ENCODE data around the gene MMS22L.

Gene MMS22L

DNA sequence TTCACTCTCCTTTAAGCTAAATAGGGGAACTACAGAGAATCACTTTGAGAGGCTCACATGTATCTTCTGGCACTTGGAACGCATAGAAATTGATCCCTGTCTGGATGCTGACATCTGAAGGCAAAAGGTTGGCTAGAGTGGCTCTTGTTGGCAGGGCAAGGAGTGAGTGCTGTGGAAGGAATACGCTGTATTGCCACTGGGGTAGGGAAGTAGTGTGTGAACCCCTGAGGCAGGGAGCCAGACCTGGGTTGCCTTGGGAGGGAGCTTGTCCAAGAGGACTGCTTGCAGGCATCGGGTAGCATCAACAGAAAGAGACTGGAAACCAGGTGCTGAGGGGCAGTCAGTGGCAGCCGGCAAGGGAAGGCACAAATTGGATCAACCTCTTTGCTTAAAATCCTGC, 8.9 kb upstream of the MMS22L start:
- no peak overlapping the region for H3K4me3 ChIP-seq (ENCODE audit: low read depth, low read length)
- TF ChIP-seq CTCF (IDR thresholded peaks at IDR 0.05; ENCODE audit: low read depth, low read length, missing control alignments) = no peak
- in situ Hi-C loops (cut with HindIII; ENCODE audit: low sequenced_read_pairs) = loop anchor here (5.0 kb wide), 1 partner anchor 105 kb away; no protein-coding TSS in a partner anchor
- DNase-seq (ENCODE audit: low read depth) = no peak

DNA sequence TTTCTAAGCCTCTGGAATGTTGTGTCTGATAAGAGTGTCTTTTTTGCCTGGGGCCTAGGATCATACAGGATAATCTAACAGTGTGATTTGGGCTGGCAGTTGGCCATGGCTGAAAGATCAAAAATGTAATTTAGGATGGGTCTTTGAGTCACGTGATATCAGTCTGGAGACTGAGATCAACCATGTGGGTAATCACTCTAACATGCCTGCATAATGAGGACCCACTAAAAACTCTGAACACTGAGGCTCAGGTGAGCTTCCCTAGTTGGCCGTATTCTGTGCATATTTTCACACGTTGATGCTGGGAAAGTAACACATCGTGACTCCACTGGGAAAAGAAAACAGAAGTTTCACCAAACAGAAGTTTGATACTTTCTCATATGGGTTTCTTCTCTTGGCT, 6.3 kb upstream of the MMS22L start:
- TF ChIP-seq CTCF (IDR thresholded peaks at IDR 0.05; ENCODE audit: low read depth, low read length, missing control alignments) = no peak
- DNase-seq (ENCODE audit: low read depth) = no peak
- H3K4me3 ChIP-seq (ENCODE audit: low read depth, low read length) = no peak overlapping the region
- in situ Hi-C loops (cut with HindIII; ENCODE audit: low sequenced_read_pairs) = no loop called here

- no peak overlapping the region for H3K4me3 ChIP-seq (ENCODE audit: low read depth, low read length)
- no peak for TF ChIP-seq CTCF (IDR thresholded peaks at IDR 0.05; ENCODE audit: low read depth, low read length, missing control alignments)
- DNase-seq (ENCODE audit: low read depth) = no peak
- in situ Hi-C loops (cut with HindIII; ENCODE audit: low sequenced_read_pairs) = no loop called here
Measured at GRCh38 chr6:97288188-97288587, 5.2 kb upstream of the MMS22L start.

DNA sequence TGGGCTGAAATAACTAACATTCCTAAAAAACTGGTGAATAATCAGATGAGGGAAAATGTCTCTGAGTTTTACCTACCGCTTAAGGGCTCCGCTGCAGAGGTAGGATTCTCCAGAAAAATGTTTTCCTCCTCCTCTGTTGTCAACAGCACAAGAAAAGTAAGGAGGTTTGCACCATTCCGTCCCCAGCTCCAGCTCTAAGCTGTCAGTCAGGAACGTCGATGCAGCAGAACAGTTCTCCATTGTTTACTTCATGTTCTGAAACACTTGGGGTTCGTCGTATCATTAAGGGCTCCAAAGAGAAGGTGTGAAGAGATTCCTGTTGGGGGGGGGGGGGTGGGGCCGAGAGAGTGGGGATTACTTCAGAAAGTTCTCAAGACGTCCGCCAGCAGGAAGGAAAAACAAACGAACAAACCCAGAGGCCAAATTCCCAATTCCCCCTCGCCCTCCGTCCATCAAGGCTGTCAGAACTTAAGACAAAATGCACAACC, 734 bp downstream of the MMS22L start:
- no peak for TF ChIP-seq CTCF (IDR thresholded peaks at IDR 0.05; ENCODE audit: low read depth, low read length, missing control alignments)
- in situ Hi-C loops (cut with HindIII; ENCODE audit: low sequenced_read_pairs) = no loop called here
- DNase-seq (ENCODE audit: low read depth) = no peak
- peak overlapping the region; percentile 93 for H3K4me3 ChIP-seq (ENCODE audit: low read depth, low read length)

DNA sequence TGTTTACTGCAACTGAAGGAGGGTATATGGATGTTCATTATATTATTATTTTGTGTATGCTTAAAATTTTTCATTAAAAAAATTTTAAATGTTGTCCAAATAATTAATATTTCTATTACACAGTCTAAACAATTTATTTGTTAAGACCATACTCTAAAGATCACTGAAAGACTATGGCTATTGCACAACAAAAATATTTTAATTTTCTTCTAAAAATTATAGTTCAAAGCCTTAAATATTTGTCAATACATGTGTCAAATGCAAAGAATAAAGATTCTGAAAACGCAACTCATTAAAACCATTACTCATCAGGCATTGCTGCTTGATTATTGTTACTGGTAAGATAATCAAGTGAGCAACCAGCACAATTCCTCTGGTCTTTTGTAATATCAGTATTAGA, 2.2 kb downstream of the MMS22L start:
- no peak for TF ChIP-seq CTCF (IDR thresholded peaks at IDR 0.05; ENCODE audit: low read depth, low read length, missing control alignments)
- in situ Hi-C loops (cut with HindIII; ENCODE audit: low sequenced_read_pairs) = no loop called here

DNA sequence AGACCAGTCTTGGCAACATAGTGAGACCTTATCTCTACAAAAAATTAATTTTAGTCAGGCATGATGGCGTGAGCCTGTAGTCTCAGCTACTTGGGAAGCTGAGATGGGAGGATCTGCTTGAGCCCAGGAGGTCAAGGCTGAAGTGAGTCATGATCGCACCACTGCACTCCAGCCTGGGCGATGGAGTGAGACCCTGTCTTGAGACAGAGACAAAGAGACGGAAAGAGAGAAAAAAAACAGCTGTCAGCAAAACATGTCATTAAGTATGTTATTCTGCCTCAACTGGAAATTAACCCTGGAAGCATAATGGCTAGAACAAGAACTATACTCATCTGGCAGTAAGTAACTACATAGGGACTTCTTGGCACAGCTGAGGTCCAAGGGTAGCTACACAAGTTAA, 7.2 kb downstream of the MMS22L start:
- DNase-seq (ENCODE audit: low read depth) = no peak
- TF ChIP-seq CTCF (IDR thresholded peaks at IDR 0.05; ENCODE audit: low read depth, low read length, missing control alignments) = no peak
- H3K4me3 ChIP-seq (ENCODE audit: low read depth, low read length) = no peak overlapping the region
- in situ Hi-C loops (cut with HindIII; ENCODE audit: low sequenced_read_pairs) = no loop called here

More for the DNA sequence above, 2.2 kb downstream of the MMS22L start:
- no peak for DNase-seq (ENCODE audit: low read depth)
- H3K4me3 ChIP-seq (ENCODE audit: low read depth, low read length) = no peak overlapping the region

GRCh38 chr6:97269821-97270220, 13.2 kb downstream of the MMS22L start:
- DNase-seq (ENCODE audit: low read depth) = no peak
- no peak overlapping the region for H3K4me3 ChIP-seq (ENCODE audit: low read depth, low read length)
- no peak for TF ChIP-seq CTCF (IDR thresholded peaks at IDR 0.05; ENCODE audit: low read depth, low read length, missing control alignments)
- in situ Hi-C loops (cut with HindIII; ENCODE audit: low sequenced_read_pairs) = no loop called here

All from astrocyte of the cerebellum (primary cell).